ENCODE data around the gene REST. TPM values are rescaled to one million over a fixed set of nuclear protein-coding genes. Genes with fewer than 3 reads are reported as not detected.
"Not testable (repeated sequence)": the region's sequence is repeated elsewhere in the genome, so short reads cannot be mapped to it uniquely, and the experiment has no call there.

Gene REST
- total RNA-seq, 2 experiments from 2014 or later, result 46.5 to 54.0 TPM

DNA sequence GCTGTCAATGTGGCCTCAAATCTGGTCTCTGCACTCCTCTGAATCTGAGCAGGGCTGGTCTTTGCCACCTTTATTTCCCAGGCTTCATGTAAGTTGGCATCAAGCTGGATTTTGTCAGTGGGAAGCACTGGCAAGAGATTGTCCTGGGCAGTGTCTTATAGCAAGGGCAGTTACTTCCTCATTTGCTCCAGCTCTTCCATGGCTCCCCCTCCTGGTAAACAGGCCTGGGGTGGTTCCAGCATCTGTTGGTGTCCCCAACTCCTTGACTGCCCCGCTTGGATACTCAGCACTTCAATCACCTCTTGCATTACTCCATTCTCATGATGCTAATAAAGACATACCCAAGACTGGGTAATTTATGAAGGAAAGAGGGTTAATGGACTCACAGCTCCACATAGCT lies 15.0 kb upstream of the REST start:
- CTCF ChIA-PET, result no interaction called here
- Mint-ChIP-seq H3K4me3 (no peak overlapping the region), H3K9me3 (ENCODE audit: low read depth) (no peaks in the 10 kb centered on the region), H3K27me3 (peaks cover 18% of the 10 kb centered on the region), H3K27ac (no peak overlapping the region), H3K4me1 (no peaks in the 10 kb centered on the region), H3K36me3 (no peaks in the 10 kb centered on the region)
- DNase-seq, result no peak
- ATAC-seq, result no peak

DNA sequence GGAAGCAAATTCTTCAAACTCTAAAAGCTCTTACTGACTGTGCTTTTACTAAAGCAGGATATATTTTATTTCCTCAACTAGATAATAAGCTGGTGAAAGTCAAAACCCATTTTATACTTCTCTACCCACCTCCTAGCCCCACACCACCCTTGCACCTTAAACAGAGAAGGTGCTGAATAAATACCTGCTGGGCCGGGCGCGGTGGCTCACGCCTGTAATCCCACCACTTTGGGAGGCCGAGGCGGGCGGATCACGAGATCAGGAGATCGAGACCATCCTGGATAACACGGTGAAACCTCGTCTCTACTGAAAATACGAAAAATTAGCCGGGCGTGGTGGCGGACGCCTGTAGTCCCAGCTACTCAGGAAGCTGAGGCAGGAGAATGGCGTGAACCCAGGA lies 9.9 kb upstream of the REST start:
- H3K27ac Mint-ChIP-seq; H3K4me3 Mint-ChIP-seq; H3K9me3 Mint-ChIP-seq (ENCODE audit: low read depth); CTCF ChIA-PET; DNase-seq; ATAC-seq; H3K4me1 Mint-ChIP-seq; H3K27me3 Mint-ChIP-seq; H3K36me3 Mint-ChIP-seq: not testable (repeated sequence)

DNA sequence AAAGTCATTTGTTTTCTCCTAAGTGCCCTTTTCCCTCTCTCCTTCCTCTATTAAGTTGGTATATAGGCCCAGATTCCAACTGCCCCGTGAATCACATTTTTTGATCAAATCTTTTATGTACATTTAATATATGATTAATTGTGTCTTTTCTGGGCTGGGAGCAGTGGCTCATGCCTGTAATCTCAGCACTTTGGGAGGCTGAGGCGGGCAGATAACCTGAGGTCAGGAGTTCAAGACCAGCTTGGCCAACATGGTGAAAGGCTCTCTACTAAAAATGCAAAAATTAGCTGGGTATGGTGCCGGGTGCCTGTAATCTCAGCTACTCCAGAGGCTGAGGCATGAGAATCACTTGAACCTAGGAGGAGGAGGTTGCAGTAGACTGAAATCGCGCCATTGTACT lies 7.5 kb upstream of the REST start:
- H3K36me3 Mint-ChIP-seq, CTCF ChIA-PET, H3K4me3 Mint-ChIP-seq: not testable (repeated sequence)

DNA sequence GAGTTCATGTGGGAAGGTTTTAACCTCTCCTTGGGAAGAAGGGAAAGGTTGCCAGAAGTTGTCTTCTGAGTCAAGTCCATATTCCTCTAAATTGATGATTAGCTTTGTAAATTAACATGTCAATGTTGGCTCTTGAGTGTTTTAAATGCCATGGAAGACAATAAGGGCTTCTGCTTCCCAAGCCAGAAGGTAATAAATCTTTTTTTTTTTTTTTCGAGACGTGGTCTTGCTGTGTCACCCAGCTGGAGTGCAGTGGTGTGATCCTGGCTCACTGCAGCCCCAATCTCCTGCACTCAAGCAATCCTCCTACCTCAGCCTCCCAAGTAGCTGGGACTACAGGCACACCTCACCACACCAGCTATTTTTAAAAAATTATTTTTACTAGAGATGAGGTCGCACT lies 5.0 kb upstream of the REST start:
- DNase-seq (no peak), ATAC-seq (no peak)
- Mint-ChIP-seq H3K4me1 (peaks cover 16% of the 10 kb centered on the region), H3K9me3 (ENCODE audit: low read depth) (no peaks in the 10 kb centered on the region), H3K27ac (no peak overlapping the region), H3K4me3 (no peak overlapping the region), H3K36me3 (no peaks in the 10 kb centered on the region), H3K27me3 (peaks cover 9% of the 10 kb centered on the region)
- CTCF ChIA-PET, result no interaction called here

More for the DNA sequence above, 7.5 kb upstream of the REST start:
- not testable (repeated sequence) for H3K9me3 Mint-ChIP-seq (ENCODE audit: low read depth); H3K27ac Mint-ChIP-seq; ATAC-seq; H3K4me1 Mint-ChIP-seq; H3K27me3 Mint-ChIP-seq; DNase-seq

DNA sequence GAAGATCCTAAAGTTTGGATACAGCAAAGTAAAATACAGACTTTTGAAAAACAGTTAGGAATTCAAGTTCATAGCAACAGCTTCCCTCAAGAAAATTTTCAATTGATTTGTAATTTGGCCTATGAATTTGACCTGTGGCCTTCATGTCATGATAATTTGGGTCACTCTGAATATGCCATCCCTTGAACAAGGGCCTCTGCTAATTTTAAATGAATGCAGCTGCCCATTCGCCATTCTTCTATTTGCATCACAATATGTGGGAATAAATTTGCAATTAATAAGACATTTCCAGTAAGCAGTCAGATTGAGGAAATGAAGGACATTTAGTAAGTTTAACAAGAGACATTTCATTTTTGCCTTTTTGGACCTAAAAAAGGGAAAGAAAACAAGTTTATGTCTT lies 1.9 kb upstream of the REST start:
- peaks cover 9% of the 10 kb centered on the region for H3K27me3 Mint-ChIP-seq
- H3K4me3 Mint-ChIP-seq, result no peak overlapping the region
- CTCF ChIA-PET, result interaction anchor here (1.8 kb wide), 1 partner anchor 12 kb away, joined by 6 read pairs; no protein-coding TSS in a partner anchor
- peaks cover 28% of the 10 kb centered on the region for H3K4me1 Mint-ChIP-seq
- DNase-seq (no peak), ATAC-seq (no peak)
- H3K36me3 Mint-ChIP-seq, result peaks cover 9% of the 10 kb centered on the region
- H3K9me3 Mint-ChIP-seq (ENCODE audit: low read depth), result no peaks in the 10 kb centered on the region
- no peak overlapping the region for H3K27ac Mint-ChIP-seq

DNA sequence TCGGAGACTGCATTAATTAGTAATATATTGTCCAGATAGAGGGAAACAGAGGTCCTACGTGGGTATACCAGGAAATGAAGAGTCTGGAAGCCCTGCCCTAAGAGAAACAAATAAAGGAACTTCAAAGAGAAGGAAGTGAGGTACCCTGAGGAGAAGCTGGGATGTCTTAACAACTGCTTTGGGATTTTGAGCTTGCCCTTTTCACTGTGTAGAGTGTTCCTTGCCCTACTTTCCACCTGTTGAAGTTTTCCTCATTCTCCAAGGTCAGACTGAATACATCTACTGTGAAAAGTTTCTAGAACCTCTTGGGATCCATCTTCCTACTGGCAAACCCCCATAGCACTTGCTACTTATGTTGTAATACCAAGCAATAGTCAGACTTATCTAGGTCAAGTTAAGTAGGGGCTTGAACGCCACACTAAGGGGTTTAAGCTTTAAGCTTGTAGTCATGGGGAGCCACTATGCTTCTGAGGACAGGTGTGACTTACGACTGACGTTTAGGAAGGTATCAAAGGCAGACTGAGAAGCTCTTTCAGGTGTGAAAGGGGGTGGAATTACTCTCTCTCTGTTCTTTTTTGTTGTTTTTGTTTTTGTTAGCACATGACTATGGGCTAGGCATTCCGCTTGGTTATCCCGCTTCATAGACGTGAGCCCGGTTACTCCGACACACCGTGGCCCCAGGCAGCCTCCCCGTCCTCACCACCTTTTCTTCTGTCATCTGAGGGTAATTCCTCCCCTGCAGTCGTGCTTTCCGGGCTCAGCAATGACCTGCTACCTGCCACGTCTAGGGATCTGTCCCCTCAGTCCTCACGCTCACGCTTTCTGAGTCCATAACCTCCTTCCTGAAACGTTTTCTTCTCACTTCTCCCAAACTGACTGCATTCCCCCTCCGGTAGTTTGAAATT lies 959 bp upstream of the REST start:
- Mint-ChIP-seq H3K4me1 (peaks cover 37% of the 10 kb centered on the region), H3K9me3 (ENCODE audit: low read depth) (no peaks in the 10 kb centered on the region), H3K27ac (peak overlapping the region; percentile 63), H3K4me3 (peak overlapping the region; percentile 80), H3K27me3 (peaks cover 9% of the 10 kb centered on the region), H3K36me3 (peaks cover 18% of the 10 kb centered on the region)
- CTCF ChIA-PET, result interaction anchor here (0.6 to 4.0 kb wide), 7 partner anchors 11 to 396 kb away, joined by 3 to 22 read pairs (median 3); partner anchors contain the start of gene NOA1
- peak; percentile 45 for DNase-seq
- no peak for ATAC-seq

DNA sequence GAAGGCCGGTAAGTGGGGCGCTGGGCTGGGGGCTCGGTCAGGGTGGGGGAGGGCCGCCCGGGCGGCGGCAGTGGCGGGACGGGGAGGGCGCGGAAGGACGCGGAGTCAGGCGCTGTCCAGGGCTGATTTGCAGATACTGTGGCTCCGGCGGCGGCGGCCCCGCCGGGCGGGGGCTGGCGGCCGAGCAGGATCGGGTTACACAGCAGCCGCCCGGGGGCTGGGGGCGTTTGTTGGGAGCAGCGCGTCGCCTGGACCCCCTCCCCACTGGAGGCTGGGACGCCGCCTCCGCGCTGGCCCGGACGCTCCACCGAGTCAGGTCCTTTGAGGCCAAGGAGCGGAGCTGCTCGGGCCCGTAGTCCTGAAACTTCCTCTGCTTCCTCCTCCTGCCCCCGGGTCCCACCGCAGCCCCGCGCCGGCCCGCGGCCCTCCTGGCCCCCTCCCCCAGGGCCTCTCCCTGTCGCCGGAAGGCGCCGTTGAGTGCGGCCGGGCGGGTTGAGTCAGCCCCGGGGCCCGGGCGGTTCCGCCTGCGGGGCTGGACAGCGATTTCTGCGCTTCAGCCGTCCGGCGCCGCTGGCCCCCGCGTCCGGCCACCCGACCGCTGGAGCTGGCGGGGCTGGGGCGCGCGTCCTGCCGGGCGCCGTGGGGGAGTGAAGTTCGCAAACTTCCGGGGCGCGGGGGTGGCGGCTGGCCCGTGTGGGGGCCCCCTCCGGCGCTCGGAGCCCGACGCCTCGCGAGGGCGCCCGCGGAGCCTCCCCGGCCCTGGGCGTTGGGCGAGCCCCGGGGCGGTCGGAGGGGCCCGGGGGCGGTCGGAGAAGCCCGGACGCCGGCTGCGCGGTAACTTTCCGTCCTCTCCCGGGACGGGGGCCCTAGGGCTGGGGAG lies 746 bp downstream of the REST start:
- H3K9me3 Mint-ChIP-seq (ENCODE audit: low read depth), result no peaks in the 10 kb centered on the region
- CTCF ChIA-PET, result interaction anchor here (0.8 to 4.0 kb wide), 7 partner anchors 9 to 145 kb away, joined by 3 to 22 read pairs (median 4); partner anchors contain the start of gene NOA1
- H3K27ac Mint-ChIP-seq, result peak overlapping the region; percentile 95
- DNase-seq (peak; percentile 79), ATAC-seq (peak; percentile 72)
- peak overlapping the region; percentile 97 for H3K4me3 Mint-ChIP-seq
- peaks cover 46% of the 10 kb centered on the region for H3K4me1 Mint-ChIP-seq
- H3K27me3 Mint-ChIP-seq, result peaks cover 9% of the 10 kb centered on the region
- H3K36me3 Mint-ChIP-seq, result peaks cover 24% of the 10 kb centered on the region

DNA sequence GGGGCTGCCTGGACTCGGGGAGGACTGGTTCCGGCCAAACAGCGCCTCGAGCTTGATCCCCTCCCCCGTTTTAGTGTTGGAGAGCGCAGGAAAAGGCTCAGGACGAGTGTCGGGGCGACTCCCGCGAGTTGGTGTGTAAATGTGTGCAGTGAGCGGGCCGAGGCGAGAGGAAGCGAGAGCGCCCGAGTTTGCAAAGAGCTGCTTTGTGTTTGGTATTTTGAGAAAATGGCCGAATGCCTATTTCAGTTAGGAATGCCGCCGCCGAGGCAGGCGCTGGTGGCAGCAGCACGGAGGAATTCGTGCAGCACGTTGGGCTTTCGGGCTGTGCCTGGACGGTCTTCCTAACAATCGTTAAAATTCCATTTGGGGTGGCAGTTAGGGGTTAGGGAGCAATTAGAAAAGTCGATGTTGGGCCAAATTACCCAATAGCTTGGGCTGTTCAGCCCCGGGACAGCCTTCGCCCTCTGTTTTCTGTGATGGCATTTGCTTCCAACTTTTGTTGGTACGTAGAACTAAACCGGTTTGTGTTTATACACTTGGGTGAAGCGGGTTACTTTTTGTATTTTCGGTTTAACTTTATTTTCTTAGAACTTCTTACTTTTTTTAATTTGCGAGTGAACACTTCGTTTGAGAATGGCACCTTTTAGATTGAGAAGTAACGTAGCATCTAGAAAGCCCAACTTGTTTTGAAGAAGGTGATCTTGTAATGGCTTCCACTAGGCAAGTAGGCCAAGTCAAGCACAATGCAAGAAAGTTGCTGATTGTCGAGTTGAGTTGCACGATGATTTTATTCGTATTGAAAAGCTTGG lies 1.6 kb downstream of the REST start:
- Mint-ChIP-seq H3K4me3 (peak overlapping the region; percentile 97), H3K36me3 (peaks cover 28% of the 10 kb centered on the region), H3K9me3 (ENCODE audit: low read depth) (no peaks in the 10 kb centered on the region), H3K4me1 (peaks cover 51% of the 10 kb centered on the region), H3K27ac (peak overlapping the region; percentile 95), H3K27me3 (peaks cover 9% of the 10 kb centered on the region)
- CTCF ChIA-PET, result interaction anchor here (0.8 to 4.0 kb wide), 5 partner anchors 8 to 73 kb away, joined by 3 to 22 read pairs (median 5); partner anchors contain the start of gene NOA1
- peak; percentile 34 for ATAC-seq
- DNase-seq, result peak; percentile 77

DNA sequence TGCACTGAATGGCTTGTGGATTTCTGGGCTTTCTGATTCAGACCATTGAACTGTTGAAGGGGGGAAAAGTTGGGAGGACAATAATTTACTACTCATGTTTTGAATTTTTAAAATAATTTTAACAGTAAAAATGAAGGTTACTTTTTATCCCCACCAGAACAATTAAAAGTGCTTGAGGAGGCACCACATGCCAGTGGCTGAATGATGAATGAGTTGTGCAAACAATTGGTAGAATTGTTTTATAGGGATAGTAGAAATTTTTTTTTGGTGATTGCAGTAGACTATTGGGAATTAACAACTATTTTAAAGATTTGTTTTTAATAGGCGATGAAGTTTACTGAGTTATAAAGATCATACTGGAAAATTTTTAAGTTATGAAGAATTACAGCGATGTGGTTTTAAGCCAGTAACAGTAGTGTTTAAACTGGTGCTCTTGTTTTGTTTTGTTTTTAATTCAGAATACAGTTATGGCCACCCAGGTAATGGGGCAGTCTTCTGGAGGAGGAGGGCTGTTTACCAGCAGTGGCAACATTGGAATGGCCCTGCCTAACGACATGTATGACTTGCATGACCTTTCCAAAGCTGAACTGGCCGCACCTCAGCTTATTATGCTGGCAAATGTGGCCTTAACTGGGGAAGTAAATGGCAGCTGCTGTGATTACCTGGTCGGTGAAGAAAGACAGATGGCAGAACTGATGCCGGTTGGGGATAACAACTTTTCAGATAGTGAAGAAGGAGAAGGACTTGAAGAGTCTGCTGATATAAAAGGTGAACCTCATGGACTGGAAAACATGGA lies 2.7 kb downstream of the REST start:
- H3K4me1 Mint-ChIP-seq, result peaks cover 55% of the 10 kb centered on the region
- CTCF ChIA-PET, result interaction anchor here (1.8 to 4.0 kb wide), 2 partner anchors 67 to 69 kb away, joined by 5 to 22 read pairs; partner anchors contain the start of gene NOA1

DNA sequence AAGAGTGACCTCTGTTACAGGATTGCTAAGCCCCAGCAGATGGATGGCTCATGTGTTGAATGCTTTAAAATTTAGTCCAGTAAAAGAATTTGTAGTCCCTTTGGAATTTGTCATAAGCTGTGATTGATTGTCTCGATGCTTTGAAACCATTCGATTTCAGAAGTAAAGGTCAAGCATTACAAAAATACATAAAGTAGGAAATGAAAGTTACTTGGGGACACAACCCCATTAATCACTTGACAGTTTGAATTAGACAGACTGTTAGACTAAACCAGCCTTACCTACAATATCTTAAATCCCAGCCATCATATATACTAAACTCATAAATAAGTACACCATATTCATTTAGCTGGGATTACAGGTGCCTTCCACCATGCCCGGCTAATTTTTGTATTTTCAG lies 6.6 kb downstream of the REST start:
- no peak overlapping the region for H3K27ac Mint-ChIP-seq
- H3K4me3 Mint-ChIP-seq, result no peak overlapping the region
- H3K36me3 Mint-ChIP-seq, result peaks cover 35% of the 10 kb centered on the region
- ATAC-seq (no peak), DNase-seq (no peak)
- H3K9me3 Mint-ChIP-seq (ENCODE audit: low read depth), result no peaks in the 10 kb centered on the region
- peaks cover 50% of the 10 kb centered on the region for H3K4me1 Mint-ChIP-seq
- no peaks in the 10 kb centered on the region for H3K27me3 Mint-ChIP-seq
- CTCF ChIA-PET, result interaction anchor here (0.6 kb wide), 1 partner anchor 445 kb away, joined by 4 read pairs; no protein-coding TSS in a partner anchor

More for the DNA sequence above, 2.7 kb downstream of the REST start:
- DNase-seq (no peak), ATAC-seq (no peak)
- H3K27me3 Mint-ChIP-seq, result peaks cover 9% of the 10 kb centered on the region
- peak overlapping the region; percentile 97 for H3K4me3 Mint-ChIP-seq
- H3K27ac Mint-ChIP-seq, result peak overlapping the region; percentile 95
- peaks cover 30% of the 10 kb centered on the region for H3K36me3 Mint-ChIP-seq
- no peaks in the 10 kb centered on the region for H3K9me3 Mint-ChIP-seq (ENCODE audit: low read depth)

DNA sequence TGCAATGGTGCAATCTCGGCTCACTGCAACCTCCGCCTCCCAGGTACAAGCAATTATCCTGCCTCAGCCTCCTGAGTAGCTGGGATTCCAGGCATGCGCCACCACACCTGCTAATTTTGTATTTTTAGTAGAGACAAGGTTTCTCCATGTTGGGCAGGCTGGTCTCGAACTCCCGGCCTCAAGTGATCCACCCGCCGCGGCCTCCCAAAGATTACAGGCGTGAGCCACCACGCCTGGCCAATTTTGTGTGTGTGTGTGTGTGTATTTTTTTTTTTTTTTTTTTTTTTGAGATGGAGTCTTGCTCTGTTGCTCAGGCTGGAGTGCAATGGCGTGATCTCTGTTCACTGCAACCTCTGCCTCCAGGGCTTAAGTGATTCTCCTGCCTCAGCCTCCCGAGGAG lies 7.3 kb downstream of the REST start:
- CTCF ChIA-PET, result interaction anchor here (1.4 kb wide), 1 partner anchor 62 kb away, joined by 3 read pairs; the partner anchor contains the start of gene NOA1
- not testable (repeated sequence) for H3K4me3 Mint-ChIP-seq; H3K27me3 Mint-ChIP-seq; ATAC-seq; H3K9me3 Mint-ChIP-seq (ENCODE audit: low read depth); DNase-seq; H3K27ac Mint-ChIP-seq
- H3K36me3 Mint-ChIP-seq, result peaks cover 36% of the 10 kb centered on the region
- H3K4me1 Mint-ChIP-seq, result peaks cover 47% of the 10 kb centered on the region

DNA sequence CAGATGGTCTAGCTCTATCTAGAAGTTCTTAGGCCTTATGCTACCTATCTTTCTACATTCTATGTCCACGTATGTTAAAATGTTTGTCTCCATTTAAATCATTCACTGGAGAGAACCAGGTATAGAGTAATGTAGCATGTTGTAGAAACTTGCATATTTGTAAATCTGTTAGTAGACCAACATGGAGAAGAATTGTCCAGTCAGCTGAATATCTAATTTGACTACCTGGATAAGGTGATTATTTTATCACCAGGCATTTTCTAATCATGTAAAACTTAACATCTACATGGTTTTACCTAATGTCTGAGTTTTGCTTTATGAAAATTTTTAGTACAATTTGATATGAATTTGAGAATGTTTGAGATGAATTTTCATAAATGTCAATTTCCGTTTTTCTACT lies 19.5 kb downstream of the REST start:
- no peak overlapping the region for H3K4me3 Mint-ChIP-seq
- H3K9me3 Mint-ChIP-seq (ENCODE audit: low read depth), result no peaks in the 10 kb centered on the region
- no peaks in the 10 kb centered on the region for H3K27me3 Mint-ChIP-seq
- no peak for ATAC-seq
- peaks cover 11% of the 10 kb centered on the region for H3K4me1 Mint-ChIP-seq
- no peak overlapping the region for H3K27ac Mint-ChIP-seq
- CTCF ChIA-PET, result no interaction called here
- peaks cover 55% of the 10 kb centered on the region for H3K36me3 Mint-ChIP-seq
- no peak for DNase-seq

Measured in activated CD8-positive, alpha-beta memory T cell treated with anti-CD3 and anti-CD28 coated beads, Interleukin-2, amount 10 ng/mL, durations not matched to agents 7 days and 5 days (primary cell).